ENCODE measurements around the gene GAS2.

GAS2 gene

DNA sequence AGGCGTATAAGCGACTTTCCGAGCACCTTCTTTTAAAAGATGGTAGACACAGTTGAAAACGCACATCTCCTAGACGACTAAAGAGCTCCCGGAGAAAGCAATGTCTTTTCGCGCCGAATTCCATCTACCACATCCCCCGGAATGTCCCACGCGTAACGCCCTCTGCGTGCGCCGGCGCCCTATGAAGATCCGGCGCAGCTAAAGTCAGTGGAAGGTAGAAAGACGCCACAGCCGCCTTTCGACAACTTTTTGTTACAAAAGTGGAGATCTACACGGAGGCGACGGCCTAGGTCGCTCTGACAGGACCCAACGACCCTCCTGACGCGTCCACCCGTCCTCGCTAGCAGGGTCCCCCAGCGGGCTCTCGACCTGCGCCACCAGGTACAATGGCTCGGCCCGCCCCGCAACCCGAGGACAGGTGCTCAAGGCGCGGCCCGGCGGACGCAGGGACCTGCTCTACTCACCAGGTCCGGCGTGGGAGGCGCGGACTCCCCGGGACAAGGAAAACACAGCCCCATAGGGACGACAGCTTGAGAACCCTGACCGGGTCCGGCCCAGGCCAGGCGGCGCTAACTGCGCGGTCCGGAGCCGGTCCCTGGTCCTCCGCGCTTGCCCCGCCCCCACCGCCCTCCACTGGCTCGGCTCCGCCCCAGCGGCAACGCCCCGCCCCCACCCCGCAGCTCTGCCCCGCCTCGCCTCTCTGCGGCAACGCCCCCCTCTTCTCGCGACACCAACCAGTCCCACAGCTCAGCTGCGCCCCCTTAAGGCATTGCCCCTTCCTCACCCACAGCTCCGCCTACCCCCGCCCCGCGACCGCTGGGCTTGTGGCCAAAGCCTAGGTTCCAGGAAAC is 163.0 kb downstream of the GAS2 start, which contains the start of gene SVIP (continued):
- TF ChIP-seq, protein P1, sequence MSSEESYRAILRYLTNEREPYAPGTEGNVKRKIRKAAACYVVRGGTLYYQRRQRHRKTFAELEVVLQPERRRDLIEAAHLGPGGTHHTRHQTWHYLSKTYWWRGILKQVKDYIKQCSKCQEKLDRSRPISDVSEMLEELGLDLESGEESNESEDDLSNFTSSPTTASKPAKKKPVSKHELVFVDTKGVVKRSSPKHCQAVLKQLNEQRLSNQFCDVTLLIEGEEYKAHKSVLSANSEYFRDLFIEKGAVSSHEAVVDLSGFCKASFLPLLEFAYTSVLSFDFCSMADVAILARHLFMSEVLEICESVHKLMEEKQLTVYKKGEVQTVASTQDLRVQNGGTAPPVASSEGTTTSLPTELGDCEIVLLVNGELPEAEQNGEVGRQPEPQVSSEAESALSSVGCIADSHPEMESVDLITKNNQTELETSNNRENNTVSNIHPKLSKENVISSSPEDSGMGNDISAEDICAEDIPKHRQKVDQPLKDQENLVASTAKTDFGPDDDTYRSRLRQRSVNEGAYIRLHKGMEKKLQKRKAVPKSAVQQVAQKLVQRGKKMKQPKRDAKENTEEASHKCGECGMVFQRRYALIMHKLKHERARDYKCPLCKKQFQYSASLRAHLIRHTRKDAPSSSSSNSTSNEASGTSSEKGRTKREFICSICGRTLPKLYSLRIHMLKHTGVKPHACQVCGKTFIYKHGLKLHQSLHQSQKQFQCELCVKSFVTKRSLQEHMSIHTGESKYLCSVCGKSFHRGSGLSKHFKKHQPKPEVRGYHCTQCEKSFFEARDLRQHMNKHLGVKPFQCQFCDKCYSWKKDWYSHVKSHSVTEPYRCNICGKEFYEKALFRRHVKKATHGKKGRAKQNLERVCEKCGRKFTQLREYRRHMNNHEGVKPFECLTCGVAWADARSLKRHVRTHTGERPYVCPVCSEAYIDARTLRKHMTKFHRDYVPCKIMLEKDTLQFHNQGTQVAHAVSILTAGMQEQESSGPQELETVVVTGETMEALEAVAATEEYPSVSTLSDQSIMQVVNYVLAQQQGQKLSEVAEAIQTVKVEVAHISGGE (tag by site-specific recombination; conservative IDR thresholded peaks at IDR 0.05; ENCODE audit: low read depth), result peak; percentile 70
- TF ChIP-seq ZNF624 (tag by site-specific recombination; IDR thresholded peaks at IDR 0.05) (no peak), ZXDB (tag by site-specific recombination; IDR thresholded peaks at IDR 0.05) (0 out of 2 replicates have a peak, but pooled peaks have one; percentile 28), EGR2 (tag by site-specific recombination; IDR thresholded peaks at IDR 0.05; ENCODE audit: low read depth) (peak; percentile 66), ZFP69B (tag by site-specific recombination; IDR thresholded peaks at IDR 0.05) (0 out of 2 replicates have a peak, but pooled peaks have one; percentile 37), ZNF202 (tag by site-specific recombination; IDR thresholded peaks at IDR 0.05; ENCODE audit: borderline replicate concordance) (no peak), ZIC2 (tag by site-specific recombination; IDR thresholded peaks at IDR 0.05) (peak; percentile 58), GLIS1 (tag by site-specific recombination; IDR thresholded peaks at IDR 0.05) (peak; percentile 33; the same call in 1 of the 2 replicates), ZNF341 (tag by site-specific recombination; IDR thresholded peaks at IDR 0.05; ENCODE audit: low read depth) (no peak), ZNF514 (tag by site-specific recombination; IDR thresholded peaks at IDR 0.05) (no peak), KLF9 (tag by site-specific recombination; IDR thresholded peaks at IDR 0.05; ENCODE audit: low read depth) (peak; percentile 59), ZNF658 (tag by site-specific recombination; IDR thresholded peaks at IDR 0.05) (no peak)
- TF ChIP-seq, protein P2, sequence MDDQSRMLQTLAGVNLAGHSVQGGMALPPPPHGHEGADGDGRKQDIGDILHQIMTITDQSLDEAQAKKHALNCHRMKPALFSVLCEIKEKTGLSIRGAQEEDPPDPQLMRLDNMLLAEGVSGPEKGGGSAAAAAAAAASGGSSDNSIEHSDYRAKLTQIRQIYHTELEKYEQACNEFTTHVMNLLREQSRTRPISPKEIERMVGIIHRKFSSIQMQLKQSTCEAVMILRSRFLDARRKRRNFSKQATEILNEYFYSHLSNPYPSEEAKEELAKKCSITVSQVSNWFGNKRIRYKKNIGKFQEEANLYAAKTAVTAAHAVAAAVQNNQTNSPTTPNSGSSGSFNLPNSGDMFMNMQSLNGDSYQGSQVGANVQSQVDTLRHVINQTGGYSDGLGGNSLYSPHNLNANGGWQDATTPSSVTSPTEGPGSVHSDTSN (CRISPR knock-in tag; IDR thresholded peaks at IDR 0.05), result 0 out of 2 replicates have a peak, but pooled peaks have one; percentile 65

DNA sequence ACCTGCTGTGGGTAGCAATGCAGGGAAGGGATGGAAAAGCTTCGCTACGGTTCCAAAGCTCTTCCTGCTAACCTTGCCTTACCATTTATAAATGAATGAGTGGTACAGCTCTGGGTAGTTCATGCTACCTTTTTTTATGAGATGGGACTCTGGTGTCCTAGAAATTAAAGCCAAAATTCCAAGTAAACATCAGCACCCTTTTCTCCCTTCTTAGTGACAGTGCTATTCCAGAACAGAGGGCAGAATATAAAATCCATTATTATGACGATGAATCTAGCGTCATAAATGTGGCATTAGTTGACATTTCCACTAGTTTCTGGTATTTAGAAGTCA is 163.6 kb downstream of the GAS2 start:
- ChIA-PET POLR2A (interaction anchor here (0.5 to 1.6 kb wide), 5 partner anchors 10 to 421 kb away, joined by 3 to 5 read pairs (median 3); no protein-coding TSS in a partner anchor), CTCF (interaction anchor here (0.6 to 1.8 kb wide), 11 partner anchors 9 to 780 kb away, joined by 3 to 7 read pairs (median 5); no protein-coding TSS in a partner anchor)
- TF ChIP-seq ZNF548 (tag by site-specific recombination; IDR thresholded peaks at IDR 0.05) (peak; percentile 80), ZNF654 (tag by site-specific recombination; IDR thresholded peaks at IDR 0.05; ENCODE audit: low read depth) (0 out of 2 replicates have a peak, but pooled peaks have one; percentile 0), KLF8 (tag by site-specific recombination; IDR thresholded peaks at IDR 0.05) (no peak), ZNF791 (tag by site-specific recombination; IDR thresholded peaks at IDR 0.05) (no peak), ZNF600 (tag by site-specific recombination; IDR thresholded peaks at IDR 0.05) (peak; percentile 86), ZSCAN23 (tag by site-specific recombination; IDR thresholded peaks at IDR 0.05) (no peak)
- Histone ChIP-seq H3K4me1 (ENCODE audit: control insufficient read depth, insufficient read depth, low read length) (no peaks in the 10 kb centered on the region; the same call in 1 of the 2 replicates), H3K4me3 (ENCODE audit: low read depth, low read length) (peak overlapping the region; percentile 18), H3K36me3 (ENCODE audit: control insufficient read depth in 2 of 2, insufficient read depth in 1 of 2, low read length in 2 of 2) (peaks cover 0 to 10% of the 10 kb centered on the region in 2 experiments; a peak in 2 of 3 replicates), H3K9me3 (ENCODE audit: control insufficient read depth, insufficient read depth, low read depth, low read length) (no peaks in the 10 kb centered on the region), H3K27ac (ENCODE audit: extremely low read depth, low read depth, low read length) (no peak overlapping the region)
